ENCODE results near the gene JPH3. TPM values are rescaled to one million over a fixed set of nuclear protein-coding genes. Genes with fewer than 3 reads are reported as not detected.

JPH3 gene
- total RNA-seq, 4 donors from 2014 or later = not detected

DNA sequence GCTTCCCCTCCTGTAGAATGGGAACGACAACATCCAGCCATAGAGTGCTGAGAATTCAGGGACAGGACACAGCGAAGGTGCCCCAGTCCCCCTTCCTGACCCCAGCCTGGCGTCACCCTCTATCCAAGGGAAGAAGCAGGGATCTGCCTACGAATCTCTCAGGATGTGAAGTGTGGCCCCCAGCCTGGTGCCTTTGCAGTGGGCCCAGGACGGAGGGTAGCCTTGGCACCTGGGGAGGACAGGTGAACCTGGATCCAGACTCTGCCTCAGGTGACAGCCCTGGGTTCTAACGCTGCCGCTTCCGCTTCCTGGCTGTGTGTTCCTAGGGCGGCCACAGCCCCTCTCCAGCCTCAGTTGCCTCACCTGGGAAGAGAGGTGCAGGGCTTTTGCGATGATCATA is 36.4 kb downstream of the JPH3 start:
- DNase-seq (no peak), ATAC-seq (no peak)
- Histone ChIP-seq H3K27ac (no peak overlapping the region), H3K4me1 (peaks cover 6 to 9% of the 10 kb centered on the region in 2 donors), H3K9me3 (no peaks in the 10 kb centered on the region), H3K27me3 (peaks cover 0 to 8% (median 8%) of the 10 kb centered on the region in 3 donors), H3K4me3 (no peak overlapping the region), H3K36me3 (no peaks in the 10 kb centered on the region)
- in situ Hi-C loops (cut with MboI; ENCODE audit: low sequenced_read_pairs in 4 of 4) (loop anchor here in 3 of 4 donors (10.0 to 25.0 kb wide), 2 partner anchors 214 to 226 kb away; no protein-coding TSS in a partner anchor), intact Hi-C loops (cut with DNase I; ENCODE audit: low total_unique reads) (loop anchor here (5.0 kb wide), 1 partner anchor 221 kb away; no protein-coding TSS in a partner anchor)
- no peak for TF ChIP-seq POLR2A (IDR thresholded peaks at IDR 0.05)
- TF ChIP-seq, protein P1, sequence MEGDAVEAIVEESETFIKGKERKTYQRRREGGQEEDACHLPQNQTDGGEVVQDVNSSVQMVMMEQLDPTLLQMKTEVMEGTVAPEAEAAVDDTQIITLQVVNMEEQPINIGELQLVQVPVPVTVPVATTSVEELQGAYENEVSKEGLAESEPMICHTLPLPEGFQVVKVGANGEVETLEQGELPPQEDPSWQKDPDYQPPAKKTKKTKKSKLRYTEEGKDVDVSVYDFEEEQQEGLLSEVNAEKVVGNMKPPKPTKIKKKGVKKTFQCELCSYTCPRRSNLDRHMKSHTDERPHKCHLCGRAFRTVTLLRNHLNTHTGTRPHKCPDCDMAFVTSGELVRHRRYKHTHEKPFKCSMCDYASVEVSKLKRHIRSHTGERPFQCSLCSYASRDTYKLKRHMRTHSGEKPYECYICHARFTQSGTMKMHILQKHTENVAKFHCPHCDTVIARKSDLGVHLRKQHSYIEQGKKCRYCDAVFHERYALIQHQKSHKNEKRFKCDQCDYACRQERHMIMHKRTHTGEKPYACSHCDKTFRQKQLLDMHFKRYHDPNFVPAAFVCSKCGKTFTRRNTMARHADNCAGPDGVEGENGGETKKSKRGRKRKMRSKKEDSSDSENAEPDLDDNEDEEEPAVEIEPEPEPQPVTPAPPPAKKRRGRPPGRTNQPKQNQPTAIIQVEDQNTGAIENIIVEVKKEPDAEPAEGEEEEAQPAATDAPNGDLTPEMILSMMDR (IDR thresholded peaks at IDR 0.05 in 4 of 5, conservative IDR thresholded peaks at IDR 0.05 in 1 of 5) = no peak

DNA sequence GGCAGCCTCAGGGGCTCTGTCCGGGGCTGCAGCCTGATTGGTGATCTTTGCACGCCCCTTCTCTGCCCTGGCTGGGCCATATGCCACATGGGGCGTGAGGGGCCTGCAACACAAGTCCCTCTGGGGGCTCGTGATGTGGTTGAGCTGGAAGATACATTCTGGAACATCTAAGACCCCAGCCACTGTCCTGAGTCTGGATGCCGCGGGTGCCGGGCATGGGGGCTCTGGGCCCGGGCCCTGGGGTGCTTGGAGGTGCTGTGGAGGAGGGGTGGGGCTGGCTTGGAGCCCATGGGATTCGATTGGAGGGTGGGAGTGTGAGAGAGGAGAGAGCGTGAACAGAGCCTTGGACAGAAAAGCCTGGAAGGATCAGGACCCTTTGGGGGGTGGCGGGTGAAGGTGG is 39.4 kb downstream of the JPH3 start:
- Histone ChIP-seq H3K27me3 (peaks cover 0 to 7% (median 3%) of the 10 kb centered on the region in 3 donors), H3K4me3 (no peak overlapping the region), H3K36me3 (no peaks in the 10 kb centered on the region), H3K9me3 (no peaks in the 10 kb centered on the region), H3K27ac (no peak overlapping the region), H3K4me1 (no peaks in the 10 kb centered on the region)
- ATAC-seq (no peak), DNase-seq (no peak)
- no peak for TF ChIP-seq POLR2A (IDR thresholded peaks at IDR 0.05)
- TF ChIP-seq, protein P1 (IDR thresholded peaks at IDR 0.05 in 4 of 5, conservative IDR thresholded peaks at IDR 0.05 in 1 of 5) = no peak
- in situ Hi-C loops (cut with MboI; ENCODE audit: low sequenced_read_pairs in 4 of 4) = loop anchor here in 2 of 4 donors (25.0 kb wide), 1 partner anchor 229 kb away; no protein-coding TSS in a partner anchor
- intact Hi-C loops (cut with DNase I; ENCODE audit: low total_unique reads) = no loop called here

DNA sequence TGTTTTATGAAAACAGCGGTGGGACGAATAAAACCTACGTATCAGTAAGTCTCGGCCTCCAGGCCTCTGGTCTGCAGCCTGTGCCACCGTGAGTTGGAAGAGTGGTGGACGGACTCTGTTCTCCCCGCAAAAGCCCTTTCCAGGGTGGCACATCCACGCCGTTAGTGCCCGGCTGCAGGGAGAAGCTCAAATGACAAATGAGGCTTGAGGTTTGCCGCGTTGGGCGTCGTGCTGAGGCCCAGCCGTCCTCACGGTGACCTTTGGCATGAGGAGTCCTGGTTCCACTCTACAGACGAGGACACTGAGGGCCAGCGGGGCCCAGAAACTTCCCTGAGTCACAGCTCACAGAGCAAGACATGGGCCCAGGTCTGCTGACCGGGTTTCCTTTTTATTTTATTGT is 40.2 kb downstream of the JPH3 start:
- peaks cover 7 to 8% (median 7%) of the 10 kb centered on the region in 3 donors for H3K27me3 ChIP-seq
- TF ChIP-seq, protein P1 (IDR thresholded peaks at IDR 0.05 in 4 of 5, conservative IDR thresholded peaks at IDR 0.05 in 1 of 5) = no peak
- TF ChIP-seq POLR2A (IDR thresholded peaks at IDR 0.05) = no peak
- ATAC-seq = no peak

DNA sequence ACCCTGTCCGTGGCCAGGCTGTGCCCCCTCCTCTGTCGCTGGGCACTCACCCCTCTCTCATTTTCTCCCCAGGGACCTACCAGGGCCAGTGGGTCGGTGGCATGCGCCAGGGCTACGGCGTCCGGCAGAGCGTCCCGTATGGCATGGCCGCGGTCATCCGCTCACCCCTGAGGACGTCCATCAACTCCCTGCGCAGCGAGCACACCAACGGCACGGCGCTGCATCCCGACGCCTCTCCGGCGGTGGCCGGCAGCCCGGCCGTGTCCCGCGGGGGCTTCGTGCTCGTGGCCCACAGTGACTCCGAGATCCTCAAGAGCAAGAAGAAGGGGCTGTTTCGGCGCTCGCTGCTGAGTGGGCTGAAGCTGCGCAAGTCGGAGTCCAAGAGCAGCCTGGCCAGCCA is 41.9 kb downstream of the JPH3 start:
- no peak for ATAC-seq
- no peak for DNase-seq
- in situ Hi-C loops (cut with MboI; ENCODE audit: low sequenced_read_pairs in 4 of 4) = loop anchor here in 2 of 4 donors (25.0 kb wide), 1 partner anchor 232 kb away; no protein-coding TSS in a partner anchor
- TF ChIP-seq POLR2A (IDR thresholded peaks at IDR 0.05) = no peak
- TF ChIP-seq, protein P1 (IDR thresholded peaks at IDR 0.05 in 4 of 5, conservative IDR thresholded peaks at IDR 0.05 in 1 of 5) = no peak
- Histone ChIP-seq H3K27me3 (peaks cover 8 to 16% (median 11%) of the 10 kb centered on the region in 3 donors), H3K36me3 (no peaks in the 10 kb centered on the region), H3K9me3 (no peaks in the 10 kb centered on the region), H3K4me1 (no peaks in the 10 kb centered on the region), H3K27ac (no peak overlapping the region), H3K4me3 (no peak overlapping the region)
- intact Hi-C loops (cut with DNase I; ENCODE audit: low total_unique reads) = no loop called here

More for the DNA sequence above, 40.2 kb downstream of the JPH3 start:
- Histone ChIP-seq H3K27ac (no peak overlapping the region), H3K9me3 (no peaks in the 10 kb centered on the region), H3K4me3 (no peak overlapping the region), H3K36me3 (no peaks in the 10 kb centered on the region), H3K4me1 (no peaks in the 10 kb centered on the region)
- DNase-seq = no peak
- intact Hi-C loops (cut with DNase I; ENCODE audit: low total_unique reads) = no loop called here
- in situ Hi-C loops (cut with MboI; ENCODE audit: low sequenced_read_pairs in 4 of 4) = loop anchor here in 2 of 4 donors (25.0 kb wide), 1 partner anchor 230 kb away; no protein-coding TSS in a partner anchor
